GM18508 (cell line): ENCODE results near the gene PTPRT.

Source experiments
- ATAC-seq: cut with Tn5 transposase; IDR thresholded peaks from one replicate; pipeline ENCODE4 v1.9.1; 2021; ENCODE audit warnings: moderate number of reproducible peaks; ENCODE audit not compliant: insufficient read depth, unreplicated experiment

PTPRT gene

DNA sequence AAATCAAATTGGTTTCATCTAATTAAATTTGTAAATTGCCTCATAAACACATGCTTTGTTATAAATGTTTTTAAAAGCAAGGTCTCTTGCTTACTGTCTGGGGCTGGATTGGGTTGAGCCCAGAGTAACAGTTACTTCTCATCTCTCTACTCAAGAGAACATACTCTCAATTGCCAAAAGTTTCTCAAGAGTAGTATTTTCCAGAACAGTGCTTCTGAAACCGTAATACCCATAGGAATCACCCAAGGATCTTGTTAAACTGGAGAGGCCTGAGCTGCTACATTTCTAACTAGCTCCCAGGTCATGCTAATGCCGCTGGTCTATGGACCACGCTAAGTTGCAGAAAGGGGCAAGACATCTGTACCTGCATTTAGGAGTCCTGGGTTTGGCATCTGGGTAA, 744.9 kb downstream of the PTPRT start:
- ATAC-seq, result no peak

GRCh38 chr20:42443200-42443599, 746.5 kb downstream of the PTPRT start:
- no peak for ATAC-seq

DNA sequence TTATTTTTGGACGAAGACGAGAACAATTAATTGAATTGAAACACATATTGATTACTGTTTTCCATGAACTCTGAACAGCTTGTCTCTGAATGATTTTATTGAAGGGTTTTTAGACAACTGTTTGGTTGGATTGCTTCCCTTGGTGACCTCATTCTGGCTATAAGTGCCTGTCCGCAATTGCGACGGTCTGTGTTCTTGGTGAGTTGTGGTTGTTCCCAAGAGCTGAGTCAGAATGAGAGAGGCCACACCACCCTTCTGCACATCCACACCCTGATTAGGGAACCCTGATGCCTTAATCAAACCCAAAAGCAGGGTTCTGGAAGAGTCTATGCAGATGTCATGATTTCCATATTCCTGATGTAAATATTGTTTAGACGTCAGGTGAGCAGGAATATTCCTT, 747.0 kb downstream of the PTPRT start:
- no peak for ATAC-seq

GRCh38 chr20:42441864-42442331, 747.8 kb downstream of the PTPRT start:
- no peak for ATAC-seq

- no peak for ATAC-seq
These were observed 748.4 kb downstream of the PTPRT start for GRCh38 chr20:42441196-42441863.

DNA sequence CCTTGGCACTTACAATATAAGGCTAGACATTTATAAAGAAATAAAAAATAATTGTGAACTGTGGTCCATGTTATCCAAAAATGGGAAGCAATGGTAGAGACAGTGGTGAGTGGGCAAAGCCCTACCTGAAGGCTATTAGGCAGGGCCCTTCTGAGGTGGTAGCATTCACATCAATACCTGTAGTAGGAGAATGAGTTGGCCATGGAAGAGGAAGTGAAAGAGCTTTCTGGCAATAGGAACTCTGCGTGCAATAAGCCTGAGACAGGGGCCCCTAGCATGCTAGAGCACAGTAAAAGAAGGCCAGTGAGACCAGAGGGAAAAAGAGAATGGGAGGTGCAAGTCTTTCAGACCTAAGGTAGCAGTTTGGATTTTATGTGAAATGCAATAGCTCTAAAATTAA, 754.5 kb downstream of the PTPRT start:
- ATAC-seq, result no peak

DNA sequence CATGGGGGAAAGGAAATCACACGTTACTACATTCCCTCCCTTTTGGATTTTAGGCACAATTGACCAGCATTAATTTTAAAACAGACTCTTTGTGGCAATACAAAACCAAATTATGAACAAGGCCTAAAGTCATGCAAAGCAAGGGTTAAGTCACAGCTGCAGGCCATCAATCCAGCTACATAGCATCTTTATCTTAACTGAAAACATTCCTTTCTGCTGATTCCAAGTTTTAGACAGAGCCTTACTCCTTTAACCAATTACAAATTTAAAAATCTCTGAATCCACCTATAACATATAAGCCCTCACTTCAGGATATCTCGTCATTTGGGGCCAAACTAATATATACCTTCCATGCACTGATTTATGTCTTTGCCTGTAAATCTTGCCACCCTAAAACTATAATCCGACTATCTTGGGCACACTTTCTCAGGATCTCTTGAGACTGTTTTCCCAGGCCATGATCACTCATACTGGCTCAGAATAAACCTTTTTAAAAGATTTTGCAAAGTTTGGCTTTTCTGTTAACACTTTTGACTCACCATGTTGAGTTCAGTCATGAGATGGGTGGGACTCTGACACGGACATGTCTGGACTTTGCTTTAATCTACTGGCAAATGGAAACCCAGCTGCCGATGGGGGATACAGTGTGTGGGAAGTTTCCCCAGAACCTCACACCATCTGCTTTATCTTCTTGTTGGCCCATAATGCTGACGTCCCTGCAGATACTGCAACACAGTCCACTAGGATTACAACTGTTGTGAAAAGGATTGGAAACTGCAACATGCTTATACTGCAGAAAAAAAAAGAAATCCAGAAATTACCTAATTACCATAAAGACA, 757.0 kb downstream of the PTPRT start:
- ATAC-seq, result no peak

DNA sequence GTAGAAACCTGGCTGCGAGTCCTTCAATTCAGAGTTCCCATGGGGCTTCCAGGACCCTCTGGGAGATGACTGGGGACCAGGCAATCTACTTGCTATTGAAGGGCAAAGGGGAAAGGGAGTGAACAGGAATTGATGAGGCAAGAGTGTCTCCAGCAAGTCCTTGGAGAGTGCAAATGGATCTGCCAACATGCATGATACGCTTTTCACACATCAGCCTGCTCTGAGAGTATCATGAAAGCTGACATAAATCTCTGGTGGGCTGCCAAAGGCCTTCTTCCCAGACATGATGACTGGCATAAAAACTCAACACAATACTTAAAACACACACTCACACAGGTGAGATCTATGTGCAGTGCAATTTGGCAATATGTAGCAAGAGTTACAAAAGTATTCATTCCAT, 759.1 kb downstream of the PTPRT start:
- ATAC-seq, result no peak

DNA sequence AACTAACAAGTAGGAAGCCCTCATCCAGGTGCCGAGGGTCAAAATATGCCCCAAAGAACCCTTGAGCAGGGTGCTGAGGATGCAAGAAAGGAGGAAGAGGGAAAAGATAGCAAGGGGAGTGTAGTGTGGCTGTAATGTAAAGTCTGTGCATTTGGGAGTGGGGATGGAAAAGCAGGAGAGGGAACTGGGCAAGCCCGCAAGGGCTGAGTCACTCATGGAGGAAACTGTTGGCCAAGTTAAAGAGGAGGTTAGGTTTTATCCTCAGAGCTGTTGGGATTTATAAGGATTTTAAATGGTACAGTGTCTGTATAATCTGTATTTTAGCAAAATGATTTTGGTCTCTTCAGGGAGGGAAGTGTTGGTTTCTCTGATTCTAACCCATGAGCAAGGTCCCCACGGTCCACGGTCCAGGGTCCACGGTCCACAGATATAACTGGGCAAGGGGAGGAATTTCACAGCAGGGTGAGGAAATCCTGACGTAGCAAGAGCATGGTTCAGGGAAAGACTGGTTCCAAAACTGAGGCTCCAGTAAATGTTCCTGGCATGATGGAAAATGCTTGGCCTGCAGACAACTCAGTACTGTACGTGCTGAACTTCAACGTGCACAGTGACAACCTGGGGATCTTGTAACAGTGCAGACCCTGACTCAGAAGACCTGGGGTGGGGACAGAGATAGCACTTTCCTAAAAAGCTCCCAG, 759.8 kb downstream of the PTPRT start:
- no peak for ATAC-seq

DNA sequence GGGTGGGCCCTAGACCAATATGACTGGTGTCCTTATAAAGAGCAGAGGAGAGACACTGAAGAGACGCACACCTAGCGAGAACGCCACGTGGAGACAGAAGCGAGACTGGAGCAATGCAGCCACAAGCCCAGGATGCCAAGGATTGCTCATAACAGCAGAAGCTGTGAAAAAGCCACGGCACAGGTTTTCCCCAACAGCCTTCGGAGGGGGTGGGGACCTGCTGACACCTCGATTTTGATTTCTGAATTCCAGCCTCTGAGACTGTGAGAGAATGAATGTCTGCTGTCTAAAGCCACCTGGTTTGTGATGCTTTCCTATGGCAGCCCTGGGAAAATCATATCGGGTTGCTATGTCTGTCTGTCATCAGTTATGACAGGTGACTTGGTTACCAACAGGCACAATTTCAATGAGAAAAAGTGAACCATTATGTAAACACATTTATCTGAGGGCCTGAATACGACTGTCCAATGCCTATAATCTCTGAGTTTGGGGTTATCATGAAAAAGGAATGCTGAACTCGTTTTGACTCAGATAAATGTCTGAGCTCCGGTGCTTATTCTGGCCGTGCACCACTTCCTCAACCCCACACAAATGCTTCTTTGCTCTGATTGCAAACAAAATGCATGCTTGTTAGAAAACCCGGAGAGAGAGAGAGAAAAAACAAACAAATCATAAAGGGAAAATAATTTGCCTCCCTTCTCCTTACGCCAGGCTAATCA, 769.7 kb downstream of the PTPRT start:
- ATAC-seq, result no peak

DNA sequence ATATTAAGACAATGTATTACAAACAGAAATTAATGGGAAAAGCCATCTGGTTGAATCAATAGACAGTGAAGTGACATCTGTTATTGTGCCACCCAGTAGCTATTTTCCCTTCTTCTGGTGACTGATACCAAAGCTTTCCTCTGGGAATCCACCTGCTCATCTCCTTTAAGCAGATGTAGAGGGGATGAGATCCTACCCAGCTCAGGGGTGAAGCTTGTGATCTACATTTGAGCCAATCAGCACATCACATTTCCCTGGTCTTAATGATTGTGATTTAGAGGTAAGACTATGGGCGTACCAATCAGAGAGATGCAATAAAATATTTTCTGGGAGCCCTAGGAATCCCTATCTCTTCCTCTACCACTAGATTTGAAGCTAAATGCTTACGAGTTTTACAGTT, 782.9 kb downstream of the PTPRT start:
- no peak for ATAC-seq

- ATAC-seq, result no peak
These were observed 787.3 kb downstream of the PTPRT start for GRCh38 chr20:42402455-42402854.

- ATAC-seq, result no peak
These were observed 788.1 kb downstream of the PTPRT start for GRCh38 chr20:42401613-42402012.

DNA sequence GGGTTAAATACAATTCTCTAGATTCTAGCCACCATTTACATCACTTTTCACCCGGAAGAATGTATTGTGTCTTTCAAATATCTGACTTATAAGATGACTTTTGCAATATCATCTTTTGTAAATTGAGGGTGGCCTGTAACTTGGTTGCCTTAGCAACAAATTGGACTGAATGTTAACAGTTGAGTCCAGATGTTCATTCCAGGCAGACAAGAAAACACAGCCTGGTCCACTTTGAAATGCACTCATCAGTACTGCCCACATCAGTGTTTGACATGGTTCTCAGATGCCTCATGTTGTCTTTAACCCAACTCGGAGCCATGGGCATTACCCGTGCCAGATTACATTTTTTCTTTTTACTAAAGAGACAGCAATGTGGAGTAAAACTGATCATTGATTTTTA, 789.9 kb downstream of the PTPRT start:
- no peak for ATAC-seq

GRCh38 chr20:42392442-42392841, 797.3 kb downstream of the PTPRT start:
- ATAC-seq, result no peak

DNA sequence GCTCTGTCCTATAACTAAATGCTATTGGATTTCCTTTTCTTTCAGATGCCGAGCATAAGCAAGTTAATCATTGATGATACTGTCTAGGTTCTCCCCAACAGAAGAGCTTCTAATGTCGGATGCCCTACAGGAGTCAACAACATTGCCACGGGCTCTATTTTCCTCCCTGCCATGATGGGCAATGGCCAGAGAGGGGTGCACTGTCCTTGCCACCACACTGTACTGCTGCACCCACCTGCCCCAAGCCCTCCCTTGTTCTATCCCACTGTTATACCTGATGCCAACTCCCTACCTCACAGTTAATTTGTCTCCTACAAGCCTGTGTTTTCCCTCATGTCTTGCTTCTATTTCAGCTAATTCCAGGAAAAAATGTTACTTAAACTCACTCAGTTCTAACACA, 797.9 kb downstream of the PTPRT start:
- no peak for ATAC-seq

GRCh38 chr20:42380287-42380686, 809.4 kb downstream of the PTPRT start:
- no peak for ATAC-seq

DNA sequence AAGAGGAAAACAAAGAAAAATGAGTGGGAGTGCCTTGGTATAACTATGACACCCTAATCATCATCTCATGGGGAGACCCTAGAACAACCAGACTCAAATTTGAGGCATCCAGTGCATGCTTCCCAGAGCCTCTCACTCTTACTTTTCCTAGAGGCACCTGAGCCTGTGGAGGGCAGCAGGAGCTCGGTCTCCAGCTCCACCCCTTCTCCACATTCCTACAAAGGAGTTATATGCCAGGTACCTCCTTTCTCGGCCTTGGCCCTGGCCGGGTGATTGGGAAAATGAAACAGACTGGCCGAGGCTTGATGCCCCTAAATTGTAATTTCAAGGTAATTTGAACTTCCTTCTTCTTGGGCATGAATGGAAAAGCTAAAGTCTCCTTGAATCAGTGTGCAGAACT, 810.3 kb downstream of the PTPRT start:
- no peak for ATAC-seq

GRCh38 chr20:42378826-42379225, 810.9 kb downstream of the PTPRT start:
- no peak for ATAC-seq

DNA sequence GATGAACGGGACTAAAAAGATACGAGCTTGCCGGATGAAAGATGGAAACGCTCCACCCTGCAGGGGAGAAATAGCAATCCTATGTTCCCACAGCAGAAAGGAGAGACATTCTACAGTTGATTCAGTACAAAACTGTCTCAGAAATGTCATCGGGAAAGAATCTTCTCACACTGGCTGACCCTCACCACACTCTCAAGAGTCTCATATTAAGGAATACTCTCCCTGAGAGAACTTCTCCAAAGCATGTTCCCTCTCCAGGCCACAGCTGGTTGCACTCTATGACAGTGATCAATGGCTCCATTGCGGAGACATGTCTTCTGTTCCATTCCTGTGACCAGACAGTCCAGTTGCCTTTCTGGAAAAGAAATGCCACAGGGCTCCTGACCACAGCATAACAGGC, 813.6 kb downstream of the PTPRT start:
- ATAC-seq, result no peak

- ATAC-seq, result no peak
These were observed 816.7 kb downstream of the PTPRT start for GRCh38 chr20:42373049-42373448.
